Activated T-cell treated with anti-CD3 and anti-CD28 coated beads, Interleukin-2, amount 50 U/mL, for 4 hours (primary cell): ENCODE results near the gene CADPS. TPM values are rescaled to one million over a fixed set of nuclear protein-coding genes. Genes with fewer than 3 reads are reported as not detected.

Experiments
- ATAC-seq, 2 donors: fragments of 200-7000 bp; cut with Tn5 transposase; one replicate each; pipeline ENCODE4 v1.10.0; 2021
- DNase-seq: peaks from one replicate; pipeline ENCODE4 v3.0.0-alpha.2; 2020
- H3K27me3 Mint-ChIP-seq: one replicate; pipeline ENCODE4 v1.8.0; 2021; ENCODE audit warnings: low read depth, mixed read lengths
- H3K36me3 Mint-ChIP-seq: one replicate; pipeline ENCODE4 v1.8.0; 2022; ENCODE audit warnings: mixed read lengths; ENCODE audit not compliant: insufficient read depth
- H3K4me1 Mint-ChIP-seq: one replicate; pipeline ENCODE4 v1.8.0; 2021; ENCODE audit warnings: low read depth, mixed read lengths
- H3K4me3 Mint-ChIP-seq: one replicate; pipeline ENCODE4 v1.8.0; 2021; ENCODE audit warnings: mild to moderate bottlenecking, moderate library complexity, mixed read lengths
- H3K9me3 Mint-ChIP-seq: one replicate; pipeline ENCODE4 v1.8.0; 2021; ENCODE audit warnings: mixed read lengths
- total RNA-seq, 3 donors: library from RNA; stranded (reverse); gene quantifications; one replicate each; pipeline ENCODE4 v1.2.1, GENCODE V29; 2021

CADPS gene
- total RNA-seq, 3 donors from 2014 or later, result not detected

DNA sequence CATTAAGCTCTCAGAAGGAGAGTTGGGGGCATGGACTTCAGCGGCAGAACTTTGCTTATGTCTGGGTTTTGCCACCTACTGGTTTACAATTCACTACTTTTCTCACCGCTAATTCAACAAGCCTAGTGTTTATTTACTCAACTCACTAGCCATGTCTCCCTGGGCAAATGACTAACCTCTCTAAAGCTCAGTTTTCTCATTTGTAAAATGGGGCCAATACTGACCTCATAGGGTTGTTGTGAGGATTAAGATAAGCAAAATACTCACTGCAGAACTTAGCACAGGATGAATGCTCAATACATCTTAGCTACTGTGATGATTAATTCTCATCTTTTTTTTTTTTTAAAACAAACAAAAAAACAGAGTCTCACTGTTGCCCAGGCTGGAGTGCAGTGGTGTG, 106.3 kb downstream of the CADPS start:
- DNase-seq, result no peak
- Mint-ChIP-seq H3K27me3 (peaks cover 2% of the 10 kb centered on the region), H3K9me3 (peaks cover 3% of the 10 kb centered on the region), H3K36me3 (no peaks in the 10 kb centered on the region), H3K4me1 (no peaks in the 10 kb centered on the region), H3K4me3 (no peak overlapping the region)
- ATAC-seq, result no peak

- Mint-ChIP-seq H3K36me3 (no peaks in the 10 kb centered on the region), H3K9me3 (no peaks in the 10 kb centered on the region), H3K27me3 (no peaks in the 10 kb centered on the region), H3K4me1 (no peaks in the 10 kb centered on the region), H3K4me3 (no peak overlapping the region)
- DNase-seq (no peak), ATAC-seq (no peak)
Measured at GRCh38 chr3:62761711-62762110, 113.5 kb downstream of the CADPS start.

GRCh38 chr3:62761311-62761710, 113.9 kb downstream of the CADPS start:
- Mint-ChIP-seq H3K4me1 (no peaks in the 10 kb centered on the region), H3K9me3 (no peaks in the 10 kb centered on the region), H3K27me3 (no peaks in the 10 kb centered on the region), H3K4me3 (no peak overlapping the region), H3K36me3 (no peaks in the 10 kb centered on the region)
- ATAC-seq (no peak), DNase-seq (no peak)

GRCh38 chr3:62758296-62759066, 116.7 kb downstream of the CADPS start:
- H3K27me3 Mint-ChIP-seq, result no peaks in the 10 kb centered on the region
- no peaks in the 10 kb centered on the region for H3K9me3 Mint-ChIP-seq
- H3K36me3 Mint-ChIP-seq, result no peaks in the 10 kb centered on the region
- DNase-seq (no peak), ATAC-seq (no peak)
- no peaks in the 10 kb centered on the region for H3K4me1 Mint-ChIP-seq
- H3K4me3 Mint-ChIP-seq, result no peak overlapping the region

DNA sequence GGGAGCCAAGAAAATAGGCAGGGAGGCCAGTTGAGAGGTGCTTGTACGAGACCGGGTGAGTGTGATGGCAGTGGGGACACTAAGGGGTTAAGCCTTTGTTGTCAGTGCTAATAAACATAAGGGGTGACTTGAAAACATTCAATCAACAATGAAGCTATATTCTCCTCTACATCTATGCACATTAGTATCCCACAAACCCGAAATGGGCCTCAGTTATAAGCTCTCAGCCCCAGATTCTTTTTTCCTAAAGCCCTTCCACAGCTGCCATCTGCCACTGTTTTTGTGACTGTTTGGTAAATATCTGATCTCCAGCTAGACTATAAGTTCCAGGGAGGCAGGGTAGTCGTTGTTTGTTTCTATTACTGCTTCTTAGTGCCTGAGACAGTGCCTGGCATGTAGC, 118.2 kb downstream of the CADPS start:
- Mint-ChIP-seq H3K27me3 (no peaks in the 10 kb centered on the region), H3K4me3 (no peak overlapping the region), H3K36me3 (no peaks in the 10 kb centered on the region), H3K9me3 (no peaks in the 10 kb centered on the region), H3K4me1 (no peaks in the 10 kb centered on the region)
- no peak for ATAC-seq
- no peak for DNase-seq

DNA sequence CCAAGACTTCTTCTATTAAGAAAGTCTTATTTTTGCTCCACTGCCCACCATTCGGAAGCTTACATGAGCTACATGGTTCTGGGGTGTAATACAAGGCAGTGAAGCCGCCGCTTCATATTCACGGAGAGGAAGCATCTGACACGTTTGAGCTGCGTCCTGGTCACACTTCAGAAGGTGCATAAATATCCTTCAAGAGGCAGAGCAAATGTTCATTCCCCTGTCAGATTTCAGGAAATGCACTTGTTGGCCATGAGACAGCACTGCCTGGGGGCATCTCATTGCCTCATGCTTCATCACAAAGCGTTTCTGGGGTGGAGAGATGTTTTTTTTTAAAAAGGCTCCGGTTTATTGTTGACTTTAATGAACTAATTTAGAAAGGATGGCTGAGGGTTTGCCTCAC, 119.9 kb downstream of the CADPS start:
- DNase-seq (no peak), ATAC-seq (no peak)
- Mint-ChIP-seq H3K27me3 (no peaks in the 10 kb centered on the region), H3K36me3 (no peaks in the 10 kb centered on the region), H3K9me3 (no peaks in the 10 kb centered on the region), H3K4me1 (no peaks in the 10 kb centered on the region), H3K4me3 (no peak overlapping the region)

DNA sequence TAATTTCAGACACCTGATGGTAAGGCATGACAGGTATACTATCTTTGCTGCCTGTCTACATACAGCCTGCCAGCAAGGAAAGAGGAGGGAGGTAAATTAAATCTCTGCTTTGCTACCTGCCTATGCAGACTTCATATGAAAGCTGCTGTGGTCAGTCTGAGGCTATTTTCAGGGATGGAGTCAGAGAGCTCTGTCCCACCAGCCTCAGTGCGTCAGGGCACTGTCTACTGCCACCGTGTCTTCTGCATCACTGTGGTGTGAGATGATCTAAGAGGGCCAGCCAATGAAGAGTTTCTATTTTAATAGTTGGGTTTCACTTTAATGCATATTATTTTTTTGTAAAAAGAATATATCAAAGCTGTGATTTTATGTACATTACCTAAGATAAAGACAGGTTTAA, 125.6 kb downstream of the CADPS start:
- H3K4me3 Mint-ChIP-seq, result no peak overlapping the region
- DNase-seq, result no peak
- no peaks in the 10 kb centered on the region for H3K27me3 Mint-ChIP-seq
- H3K9me3 Mint-ChIP-seq, result no peaks in the 10 kb centered on the region
- no peaks in the 10 kb centered on the region for H3K36me3 Mint-ChIP-seq
- H3K4me1 Mint-ChIP-seq, result no peaks in the 10 kb centered on the region
- ATAC-seq, result no peak

DNA sequence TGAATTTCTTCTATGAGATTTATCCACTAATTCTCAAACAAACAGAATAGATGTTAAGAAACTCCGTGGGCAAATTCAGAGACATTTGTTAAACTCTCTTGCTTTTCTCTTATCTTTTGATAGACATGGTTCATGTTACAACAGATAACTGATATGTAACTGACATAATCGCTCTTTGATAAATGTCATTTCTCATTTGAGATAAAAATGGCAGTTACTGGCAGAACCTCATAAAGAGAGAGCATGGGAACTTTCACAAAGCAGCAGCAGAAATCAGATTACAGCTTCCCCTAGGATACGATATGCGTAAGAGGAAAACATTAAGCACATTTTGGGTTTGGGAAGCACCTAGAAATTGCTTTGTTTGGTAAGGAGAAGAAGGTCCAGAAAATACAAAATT, 126.1 kb downstream of the CADPS start:
- H3K4me3 Mint-ChIP-seq, result no peak overlapping the region
- H3K4me1 Mint-ChIP-seq, result no peaks in the 10 kb centered on the region
- H3K27me3 Mint-ChIP-seq, result no peaks in the 10 kb centered on the region
- no peaks in the 10 kb centered on the region for H3K9me3 Mint-ChIP-seq
- no peaks in the 10 kb centered on the region for H3K36me3 Mint-ChIP-seq
- ATAC-seq (no peak), DNase-seq (no peak)

- no peak overlapping the region for H3K4me3 Mint-ChIP-seq
- peaks cover 7% of the 10 kb centered on the region for H3K9me3 Mint-ChIP-seq
- no peaks in the 10 kb centered on the region for H3K36me3 Mint-ChIP-seq
- H3K4me1 Mint-ChIP-seq, result no peaks in the 10 kb centered on the region
- ATAC-seq (no peak), DNase-seq (no peak)
- no peaks in the 10 kb centered on the region for H3K27me3 Mint-ChIP-seq
Measured at GRCh38 chr3:62737449-62737848, 137.8 kb downstream of the CADPS start.

DNA sequence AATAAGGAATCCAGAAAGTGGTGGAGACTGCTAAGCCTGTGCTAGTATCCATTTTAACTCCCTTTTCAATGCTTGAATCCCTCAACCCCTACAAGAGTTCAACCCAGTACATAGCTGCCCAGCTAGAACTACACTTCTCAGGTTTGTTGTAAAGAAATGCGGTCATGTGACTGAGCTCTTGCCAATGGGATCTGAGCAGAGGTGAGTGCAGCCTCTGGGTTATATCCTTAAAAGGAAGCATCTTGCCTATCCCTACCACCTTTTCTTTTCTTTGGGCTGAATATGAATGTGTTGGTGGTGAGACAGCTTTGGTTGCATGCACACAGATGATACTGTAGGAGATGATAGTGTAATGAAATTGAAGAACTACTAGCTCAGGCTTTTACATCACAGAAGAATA, 139.7 kb downstream of the CADPS start:
- DNase-seq (no peak), ATAC-seq (no peak)
- Mint-ChIP-seq H3K4me3 (no peak overlapping the region), H3K9me3 (peaks cover 7% of the 10 kb centered on the region), H3K27me3 (no peaks in the 10 kb centered on the region), H3K36me3 (no peaks in the 10 kb centered on the region), H3K4me1 (no peaks in the 10 kb centered on the region)

DNA sequence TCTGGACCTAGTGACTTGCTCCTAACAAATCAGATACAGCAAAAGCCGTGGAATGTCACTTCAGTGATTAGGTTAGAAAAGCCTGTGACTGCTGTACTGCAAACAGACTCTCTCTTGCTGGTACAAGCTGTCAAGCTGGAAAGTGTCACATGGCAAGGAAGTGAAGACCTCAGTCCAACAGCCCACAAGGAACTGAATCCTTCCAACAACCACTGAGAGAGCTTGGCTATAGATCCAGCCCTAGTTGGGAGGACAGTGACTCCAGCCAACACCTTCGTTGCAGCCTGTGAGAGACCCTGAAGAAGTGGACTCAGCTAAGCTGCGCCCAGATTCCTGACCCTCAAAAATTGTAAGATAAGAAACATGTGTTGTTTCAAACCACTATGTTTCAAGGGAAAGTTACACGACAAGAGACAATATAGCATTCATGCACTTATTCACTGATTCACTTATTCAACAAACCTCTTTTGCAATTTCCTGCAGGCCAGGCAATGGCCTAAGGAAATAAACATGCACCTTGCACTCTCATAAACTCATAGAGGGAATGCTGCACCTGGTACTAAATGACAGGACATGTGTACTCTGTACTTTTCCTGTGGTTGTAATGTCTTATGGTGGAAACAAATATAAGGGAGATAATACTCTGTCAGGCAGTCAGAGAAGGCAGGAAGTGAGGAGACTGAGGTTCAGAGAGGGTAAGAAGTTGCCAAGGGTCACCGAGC, 142.9 kb downstream of the CADPS start:
- Mint-ChIP-seq H3K27me3 (no peaks in the 10 kb centered on the region), H3K9me3 (no peaks in the 10 kb centered on the region), H3K4me3 (no peak overlapping the region), H3K36me3 (no peaks in the 10 kb centered on the region), H3K4me1 (no peaks in the 10 kb centered on the region)
- ATAC-seq, result no peak
- DNase-seq, result no peak

- Mint-ChIP-seq H3K9me3 (no peaks in the 10 kb centered on the region), H3K36me3 (no peaks in the 10 kb centered on the region), H3K4me3 (no peak overlapping the region), H3K27me3 (peaks cover 2% of the 10 kb centered on the region), H3K4me1 (no peaks in the 10 kb centered on the region)
- ATAC-seq (no peak), DNase-seq (no peak)
Measured at GRCh38 chr3:62727981-62728380, 147.2 kb downstream of the CADPS start.

DNA sequence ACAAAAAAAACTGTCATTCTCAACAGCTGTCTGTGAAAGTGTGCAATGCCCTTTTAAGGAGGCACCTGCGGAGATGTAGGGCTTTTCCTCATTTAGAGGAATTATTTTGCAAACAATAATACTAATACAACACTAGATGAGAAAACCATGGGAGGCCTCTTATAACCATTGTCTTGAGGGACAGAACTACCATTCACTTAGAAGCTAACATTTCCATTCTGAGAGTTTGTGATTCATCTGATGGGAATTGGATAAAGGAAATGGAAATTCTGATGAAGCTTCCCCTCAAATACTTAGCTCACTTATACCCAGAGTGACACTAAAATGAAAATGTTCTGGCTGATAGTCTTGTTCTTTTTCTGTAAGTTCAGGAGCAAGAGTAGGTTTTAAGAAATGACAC, 147.7 kb downstream of the CADPS start:
- no peaks in the 10 kb centered on the region for H3K4me1 Mint-ChIP-seq
- no peak overlapping the region for H3K4me3 Mint-ChIP-seq

DNA sequence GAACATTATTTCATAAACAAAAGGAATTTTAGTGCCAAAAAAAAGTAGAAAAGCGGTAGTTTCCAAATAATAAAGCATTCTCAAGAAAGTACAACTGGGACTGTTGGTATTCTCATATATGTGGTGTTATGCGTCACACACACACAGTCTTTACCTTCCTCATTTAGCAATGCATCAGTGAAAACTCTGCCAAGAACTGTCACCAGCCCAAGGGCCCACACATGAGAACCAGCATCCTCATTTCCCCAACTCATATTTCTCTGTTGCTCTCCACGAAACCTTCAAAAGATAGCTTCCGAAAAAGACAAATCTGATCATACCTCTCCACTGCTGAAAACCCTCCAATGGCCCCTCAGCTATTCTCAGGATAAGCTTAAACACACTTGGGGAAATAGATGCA, 150.7 kb downstream of the CADPS start:
- no peaks in the 10 kb centered on the region for H3K9me3 Mint-ChIP-seq
- H3K4me1 Mint-ChIP-seq, result no peaks in the 10 kb centered on the region
- DNase-seq (no peak), ATAC-seq (no peak)
- H3K36me3 Mint-ChIP-seq, result no peaks in the 10 kb centered on the region
- H3K4me3 Mint-ChIP-seq, result no peak overlapping the region
- H3K27me3 Mint-ChIP-seq, result peaks cover 2% of the 10 kb centered on the region

More for the DNA sequence above, 147.7 kb downstream of the CADPS start:
- Mint-ChIP-seq H3K36me3 (no peaks in the 10 kb centered on the region), H3K9me3 (no peaks in the 10 kb centered on the region), H3K27me3 (peaks cover 2% of the 10 kb centered on the region)
- ATAC-seq (no peak), DNase-seq (no peak)

- peaks cover 5% of the 10 kb centered on the region for H3K27me3 Mint-ChIP-seq
- no peaks in the 10 kb centered on the region for H3K9me3 Mint-ChIP-seq
- DNase-seq, result no peak
- no peaks in the 10 kb centered on the region for H3K4me1 Mint-ChIP-seq
- no peak for ATAC-seq
- no peaks in the 10 kb centered on the region for H3K36me3 Mint-ChIP-seq
- no peak overlapping the region for H3K4me3 Mint-ChIP-seq
Measured at GRCh38 chr3:62723914-62724217, 151.3 kb downstream of the CADPS start.
